Subcutaneous abdominal adipose tissue (tissue), 5 donors: Measurements from ENCODE around the gene KDF1.

Experiments used
- H3K27ac ChIP-seq: one replicate; pipeline ENCODE4 v1.7.0; 2013; ENCODE audit warnings: low read depth, mild to moderate bottlenecking, inconsistent platforms, low read length, moderate library complexity
- H3K27me3 ChIP-seq, 5 donors: one replicate each; pipeline ENCODE4 v1.7.0; 2013; ENCODE audit warnings: low read length in 5 of 5, inconsistent platforms in 1 of 5; ENCODE audit not compliant: control insufficient read depth in 5 of 5, insufficient read depth in 4 of 5
- H3K36me3 ChIP-seq, 5 donors: one replicate each; pipeline ENCODE4 v1.7.0; 2013; ENCODE audit warnings: low read length in 5 of 5; ENCODE audit not compliant: control insufficient read depth in 5 of 5, insufficient read depth in 5 of 5
- H3K4me1 ChIP-seq, 5 donors: one replicate each; pipeline ENCODE4 v1.7.0; 2013; ENCODE audit warnings: low read length in 5 of 5, mild to moderate bottlenecking in 3 of 5, moderate library complexity in 1 of 5; ENCODE audit not compliant: control insufficient read depth in 5 of 5, insufficient read depth in 5 of 5
- H3K4me3 ChIP-seq, 5 donors: one replicate each; pipeline ENCODE4 v1.7.0; 2013; ENCODE audit warnings: low read length in 5 of 5, low read depth in 1 of 5
- H3K9ac ChIP-seq, 5 donors: one replicate each; pipeline ENCODE4 v1.7.0; 2013; ENCODE audit warnings: low read length in 5 of 5, mild to moderate bottlenecking in 4 of 5, moderate library complexity in 3 of 5
- H3K9me3 ChIP-seq, 5 donors: one replicate each; pipeline ENCODE4 v1.7.0; 2013; ENCODE audit warnings: low read length in 5 of 5; ENCODE audit not compliant: control insufficient read depth in 5 of 5
- donor health status: healthy.
- donor health status: healthy.
- donor health status: healthy.
- donor health status: healthy.
- donor health status: healthy.

The KDF1 gene

GRCh38 chr1:26909951-26910342 lies 50.3 kb downstream of the KDF1 start:
- Histone ChIP-seq H3K9ac (no peak overlapping the region), H3K27me3 (no peaks in the 10 kb centered on the region), H3K27ac (no peak overlapping the region)

GRCh38 chr1:26907071-26907917 lies 53.0 kb downstream of the KDF1 start:
- no peak overlapping the region for H3K27ac ChIP-seq
- H3K36me3 ChIP-seq, result no peaks in the 10 kb centered on the region
- no peaks in the 10 kb centered on the region for H3K4me1 ChIP-seq
- H3K4me3 ChIP-seq, result no peak overlapping the region
- no peak overlapping the region for H3K9ac ChIP-seq
- H3K27me3 ChIP-seq, result no peaks in the 10 kb centered on the region
- H3K9me3 ChIP-seq, result no peaks in the 10 kb centered on the region

More at GRCh38 chr1:26909951-26910342, 50.3 kb downstream of the KDF1 start:
- H3K4me1 ChIP-seq, result no peaks in the 10 kb centered on the region
- no peaks in the 10 kb centered on the region for H3K36me3 ChIP-seq
- H3K9me3 ChIP-seq, result no peaks in the 10 kb centered on the region
- H3K4me3 ChIP-seq, result no peak overlapping the region

- Histone ChIP-seq H3K36me3 (peaks cover 0 to 18% (median 11%) of the 10 kb centered on the region in 5 donors), H3K4me3 (peak overlapping the region; percentile 79 to 98 (median 86)), H3K9ac (peak overlapping the region in 4 of 5 donors; percentile 88 to 99 (median 90)), H3K27ac (peak overlapping the region; percentile 82), H3K4me1 (peaks cover 7 to 23% (median 20%) of the 10 kb centered on the region in 5 donors), H3K9me3 (no peaks in the 10 kb centered on the region), H3K27me3 (no peaks in the 10 kb centered on the region)
These were observed 59.3 kb downstream of the KDF1 start for GRCh38 chr1:26900815-26901511.

GRCh38 chr1:26900001-26900814 lies 60.1 kb downstream of the KDF1 start, which contains the start of gene GPATCH3:
Gene GPATCH3 (minus strand): TSS chr1:26900467. CDS start chr1:26900442, 25 bp downstream.
- Histone ChIP-seq H3K4me3 (peak within 1 kb of the TSS; percentile 79 to 98 (median 86)), H3K4me1 (peaks cover 7 to 23% (median 20%) of the 10 kb centered on the region in 5 donors), H3K36me3 (peaks cover 0 to 25% (median 16%) of the 10 kb centered on the region in 5 donors), H3K27ac (peak within 1 kb of the TSS; percentile 82), H3K9ac (peak within 1 kb of the TSS; percentile 88 to 99 (median 90)), H3K27me3 (no peaks in the 10 kb centered on the region), H3K9me3 (no peaks in the 10 kb centered on the region)
